K562 (cell line): ENCODE results near the gene R3HDM2. TPM values are rescaled to one million over a fixed set of nuclear protein-coding genes. Genes with fewer than 3 reads are reported as not detected.
A peak's percentile ranks its signal among the peaks of the same experiment; 100 is the strongest.

Experiments used
- ATAC-seq: fragments of 200-7000 bp; cut with Tn5 transposase; 3 replicates; pipeline ENCODE4 v1.9.1; 2020; ENCODE audit warnings: moderate library complexity
- BruUV-seq: library from RNA; stranded (reverse); fragments of 400-500 nt; replicated peaks from 2 replicates; lab custom pipeline; 2021; lab: Mats Ljungman, UMichigan
- CTCF ChIA-PET: fragments of 300-600 bp; formaldehyde crosslinking; extraction: SDS; loops from one replicate; lab custom pipeline; 2021; ENCODE audit warnings: low intra/inter-chr PET ratio; lab: Yijun Ruan, JAX
- POLR2A ChIA-PET: fragments of 300-600, 350-650 bp; sonication (Branson Sonifier 250); formaldehyde crosslinking; extraction: SDS; loops from one replicate; lab custom pipeline; 2021; ENCODE audit warnings: antibody characterized with exemption, inconsistent platforms; lab: Yijun Ruan, JAX
- DNase-seq, 4 experiments: peaks; one replicate each; pipeline versions ENCODE4 v3.0.0 to v3.0.0-alpha.2; 2011 to 2018; ENCODE audit warnings: low spot score in 3 of 4, mixed read lengths in 3 of 4; ENCODE audit errors: extremely low read depth in 1 of 4
- FAIRE-seq: peaks from 2 replicates; lab custom pipeline; 2011; peaks lifted over from hg19 to GRCh38; lab: Jason Lieb, UNC
- H2AFZ ChIP-seq: 2 replicates; pipeline ENCODE4 v1.6.0; 2011; ENCODE audit warnings: low read depth, low read length, control low read depth, inconsistent platforms
- H3K27ac ChIP-seq: fragments of 200-600 bp; 3 replicates; pipeline ENCODE4 v1.8.0; 2011; ENCODE audit warnings: low read depth, mild to moderate bottlenecking, control low read depth, inconsistent platforms, low read length, moderate library complexity, mixed read lengths; ENCODE audit errors: extremely low read depth
- H3K27me3 ChIP-seq, 2 experiments: fragments of 300-600 bp in 1 of 2; 2 replicates in 1 of 2; 3 replicates in 1 of 2; pipeline versions ENCODE4 v1.6.0 to v1.8.0; 2011; ENCODE audit warnings: inconsistent platforms in 2 of 2, low read length in 2 of 2, mild to moderate bottlenecking in 1 of 2, mixed read lengths in 1 of 2, moderate library complexity in 1 of 2; ENCODE audit not compliant: control insufficient read depth in 2 of 2, insufficient read depth in 2 of 2
- H3K36me3 ChIP-seq: fragments of 300-600 bp; 3 replicates; pipeline ENCODE4 v1.8.0; 2011; ENCODE audit warnings: mild to moderate bottlenecking, low read length, inconsistent platforms; ENCODE audit not compliant: control insufficient read depth, insufficient read depth
- H3K4me1 ChIP-seq, 2 experiments: fragments of 200-600 bp in 1 of 2; replicated peaks in 1 of 2; 2 replicates in 1 of 2; 3 replicates in 1 of 2; pipeline versions ENCODE4 v1.5.1 to v1.8.0; 2011; ENCODE audit warnings: inconsistent platforms in 2 of 2, low read length in 2 of 2, mild to moderate bottlenecking in 1 of 2, mixed read lengths in 1 of 2, moderate library complexity in 1 of 2; ENCODE audit not compliant: control insufficient read depth in 2 of 2, insufficient read depth in 2 of 2
- H3K4me2 ChIP-seq: 2 replicates; pipeline ENCODE4 v1.6.1; 2011; ENCODE audit warnings: low read length, control low read depth, inconsistent platforms, mixed read lengths; ENCODE audit not compliant: insufficient read depth
- H3K4me3 ChIP-seq: fragments of 200-600 bp; sonication (generic), shearing (Covaris generic); 2 replicates; pipeline ENCODE4 v1.5.1; 2016; ENCODE audit warnings: control low read depth, inconsistent platforms
- H3K79me2 ChIP-seq: fragments of 200-600 bp; 3 replicates; pipeline ENCODE4 v1.8.0; 2011; ENCODE audit warnings: low read length, inconsistent platforms; ENCODE audit not compliant: control insufficient read depth, insufficient read depth
- H3K9ac ChIP-seq, 2 experiments: 2 replicates each; pipeline versions ENCODE4 v1.6.0 to v1.6.1; 2011; ENCODE audit warnings: low read depth in 2 of 2, low read length in 2 of 2, control low read depth in 1 of 2, inconsistent platforms in 1 of 2, mild to moderate bottlenecking in 1 of 2, mixed read lengths in 1 of 2; ENCODE audit not compliant: insufficient read depth in 1 of 2
- H3K9me1 ChIP-seq: one replicate; pipeline ENCODE4 v1.6.0; 2011; ENCODE audit warnings: inconsistent platforms, mild to moderate bottlenecking, low read length, moderate library complexity; ENCODE audit not compliant: control insufficient read depth, insufficient read depth
- H3K9me3 ChIP-seq: replicated peaks from 2 replicates; pipeline ENCODE4 v1.5.1; 2011; ENCODE audit warnings: low read depth, low read length, inconsistent platforms; ENCODE audit not compliant: control insufficient read depth, insufficient read depth
- H4K20me1 ChIP-seq: replicated peaks from 2 replicates; pipeline ENCODE4 v1.6.1; 2011; ENCODE audit warnings: low read length, inconsistent platforms, mixed read lengths; ENCODE audit not compliant: control insufficient read depth, insufficient read depth
- ATF1 ChIP-seq, 2 experiments: fragments of 450-650 bp in 1 of 2; IDR thresholded peaks; 2 replicates each; pipeline ENCODE4 v1.6.1; 2016; ENCODE audit warnings: missing compliant biosample characterization in 1 of 2, missing genetic modification characterization in 1 of 2
- CHAMP1 ChIP-seq: fragments of 450-650 bp; IDR thresholded peaks from 2 replicates; pipeline ENCODE4 v1.6.1; 2016; ENCODE audit warnings: mild to moderate bottlenecking
- CHD4 ChIP-seq: fragments of 200-600 bp; sonication (generic); IDR thresholded peaks from 3 replicates; pipeline ENCODE4 v1.6.1; 2012; ENCODE audit warnings: low read depth, mild to moderate bottlenecking, mixed read lengths, low read length, inconsistent platforms; ENCODE audit not compliant: insufficient read depth, insufficient replicate concordance, poor library complexity, severe bottlenecking
- DPF2 ChIP-seq: fragments of 450-650 bp; IDR thresholded peaks from 2 replicates; pipeline ENCODE4 v1.6.1; 2016
- HDAC1 ChIP-seq, 2 experiments: fragments of 450-650 bp; IDR thresholded peaks; 2 replicates each; pipeline ENCODE4 v1.6.1; 2016 to 2017; ENCODE audit warnings: inconsistent platforms in 1 of 2, mild to moderate bottlenecking in 1 of 2, moderate library complexity in 1 of 2
- HDGF ChIP-seq: fragments of 450-650 bp; IDR thresholded peaks from 2 replicates; pipeline ENCODE4 v1.6.1; 2016
- ILK ChIP-seq: fragments of 450-650 bp; IDR thresholded peaks from 2 replicates; pipeline ENCODE4 v1.6.1; 2016; ENCODE audit warnings: missing genetic modification characterization, low read depth, mild to moderate bottlenecking, missing compliant biosample characterization, moderate library complexity, borderline replicate concordance
- KAT7 ChIP-seq: sonication (generic); formaldehyde crosslinking; IDR thresholded peaks from 2 replicates; pipeline ENCODE4 v1.8.0; 2022; ENCODE audit warnings: missing genetic modification reagents, mild to moderate bottlenecking, borderline replicate concordance
- NCOR1 ChIP-seq: fragments of 450-650 bp; IDR thresholded peaks from 2 replicates; pipeline ENCODE4 v1.6.1; 2016; ENCODE audit warnings: mild to moderate bottlenecking, moderate library complexity
- PHF8 ChIP-seq: fragments of 200-600 bp; sonication (generic); IDR thresholded peaks from 2 replicates; pipeline ENCODE4 v1.6.1; 2012; ENCODE audit warnings: mixed run types, mild to moderate bottlenecking, inconsistent platforms, low read length, moderate library complexity, borderline replicate concordance
- POLR2H ChIP-seq: IDR thresholded peaks from 2 replicates; pipeline ENCODE4 v1.6.1; 2016; ENCODE audit warnings: missing genetic modification characterization, low read depth, mild to moderate bottlenecking, control low read depth, missing compliant biosample characterization, moderate library complexity
- RAD51 ChIP-seq: fragments of 450-650 bp; IDR thresholded peaks from 2 replicates; pipeline ENCODE4 v1.7.1; 2016; ENCODE audit warnings: low read depth, mild to moderate bottlenecking, borderline replicate concordance
- RBFOX2 ChIP-seq: fragments of 200-400 bp; formaldehyde crosslinking; IDR thresholded peaks from 2 replicates; pipeline ENCODE4 v1.6.1; 2017; ENCODE audit warnings: low read depth, mild to moderate bottlenecking, low read length, moderate library complexity
- RUNX1 ChIP-seq: sonication (generic); IDR thresholded peaks from 2 replicates; pipeline ENCODE4 v1.6.1; 2016; ENCODE audit warnings: antibody characterized with exemption, low read depth
- SAFB2 ChIP-seq: fragments of 200-400 bp; formaldehyde crosslinking; IDR thresholded peaks from 2 replicates; pipeline ENCODE4 v1.6.1; 2018; ENCODE audit warnings: borderline replicate concordance, low read length, low read depth, moderate library complexity; ENCODE audit not compliant: severe bottlenecking
- SMARCA4 ChIP-seq: fragments of 450-650 bp; IDR thresholded peaks from 2 replicates; pipeline ENCODE4 v1.6.1; 2016
- SRSF7 ChIP-seq: fragments of 200-400 bp; formaldehyde crosslinking; optimal IDR thresholded peaks from 2 replicates; pipeline ENCODE3; 2017; ENCODE audit warnings: mild to moderate bottlenecking, low read depth, low read length
- TGIF2 ChIP-seq: sonication (generic); formaldehyde crosslinking; IDR thresholded peaks from 2 replicates; pipeline ENCODE4 v1.8.1; 2022; ENCODE audit warnings: mild to moderate bottlenecking, missing genetic modification reagents, moderate library complexity
- ZNF217 ChIP-seq: sonication (generic); formaldehyde crosslinking; IDR thresholded peaks from 2 replicates; pipeline ENCODE4 v1.8.0; 2022; ENCODE audit warnings: mild to moderate bottlenecking, missing genetic modification reagents
- ZNF354B ChIP-seq: fragments of 250-450 bp; sonication (Bioruptor Pico); IDR thresholded peaks from 2 replicates; pipeline ENCODE4 v1.4.0; 2020
- ZNF384 ChIP-seq: IDR thresholded peaks from 2 replicates; pipeline ENCODE4 v1.6.1; 2012; ENCODE audit warnings: low read depth, low read length, improper control_type of control experiment
- ZNF766 ChIP-seq: fragments of 200-800 bp; sonication (Bioruptor generic); conservative IDR thresholded peaks from 2 replicates; pipeline ENCODE4 v1.6.1; 2016; ENCODE audit warnings: missing genetic modification characterization, missing compliant biosample characterization
- WGBS: fragments of 100-300 bp; shearing (Covaris generic); methylation state at CpG from one replicate; pipeline ENCODE4 v1.1.6; 2016; ENCODE audit warnings: low coverage, mixed read lengths; ENCODE audit not compliant: insufficient coverage; ENCODE audit errors: missing lambda C conversion rate; 5-methylcytosine and 5-hydroxymethylcytosine counted together
- in situ Hi-C: fragments of 300-500 bp; cut with MboI; formaldehyde crosslinking; loops from 4 replicates; pipeline ENCODE4 v1.15.0; 2018; ENCODE audit warnings: inconsistent platforms, mixed read lengths
- intact Hi-C: fragments of 100-400 bp; cut with micrococcal nuclease; formaldehyde crosslinking; loops from 2 replicates; pipeline ENCODE4 v1.14.2; 2022
- polyA plus RNA-seq, 8 experiments: library from polyadenylated mRNA; depleted of rRNA in 4 of 8; stranded (reverse) in 5 of 8; unstranded in 3 of 8; fragments of >200 nt; fragmentation: Nextera tagmentation in 2 of 8; fragmentation: Illumina TruSeq in 1 of 8; extraction: Ambion mirVana in 2 of 8; extraction: Trizol in 1 of 8; gene quantifications; 2 replicates each; pipeline versions ENCODE4 v1.2.1 to v1.2.3, GENCODE V29; 2011 to 2014; ENCODE audit warnings: inconsistent platforms in 1 of 8, missing spikeins in 1 of 8
- total RNA-seq, 7 experiments: library from RNA; depleted of rRNA in 6 of 7; stranded (reverse); fragments of >200 nt in 6 of 7; fragmentation: Illumina TruSeq in 2 of 7; extraction: Trizol in 2 of 7; gene quantifications; 2 replicates each; pipeline versions ENCODE4 v1.2.1 to v1.2.3, GENCODE V29; 2011 to 2021; ENCODE audit warnings: low replicate concordance in 1 of 7

The R3HDM2 gene
- total and polyA plus RNA-seq, 9 of the 15 experiments (the other 6 are each of a cell fraction or from before 2014, with no cell fraction given) = 3.3 to 18.8 (median 9.0) TPM

- ChIA-PET CTCF (no interaction called here), POLR2A (interaction anchor here (0.6 to 3.1 kb wide), 14 partner anchors 9 to 199 kb away, joined by 3 to 9 read pairs (median 4); partner anchors contain the start of gene DDIT3)
- FAIRE-seq = peak; percentile 29
- peak in 1 of 4 experiments; percentile 53 for DNase-seq
- peak overlapping the region; percentile 98 for H3K27ac ChIP-seq
- no peaks in the 10 kb centered on the region for H3K36me3 ChIP-seq
- 9% methylated on average over 9 of the region's 9 CpGs for WGBS
- in situ Hi-C loops (no loop called here), intact Hi-C loops (loop anchor here (2.0 kb wide), 1 partner anchor 25 kb away; the partner anchor contains the start of gene INHBE)
- peaks cover 31% of the 10 kb centered on the region for H3K79me2 ChIP-seq
- peak overlapping the region; percentile 94 for H3K4me2 ChIP-seq
- H2AFZ ChIP-seq = peak overlapping the region; percentile 86
- H3K4me1 ChIP-seq = peaks cover 12 to 14% of the 10 kb centered on the region in 2 experiments; a peak in 3 of 5 replicates
- no peaks in the 10 kb centered on the region for H4K20me1 ChIP-seq
- peak overlapping the region; percentile 59 for H3K4me3 ChIP-seq
- TSS peak; percentile 88 for BruUV-seq
- H3K9me1 ChIP-seq = no peaks in the 10 kb centered on the region
- peak; percentile 4; the same call in 1 of the 3 replicates for ATAC-seq
- H3K9me3 ChIP-seq = no peaks in the 10 kb centered on the region
- H3K9ac ChIP-seq = peak overlapping the region; percentile 93 to 94
- H3K27me3 ChIP-seq = no peaks in the 10 kb centered on the region
- TF ChIP-seq CHD4 (no peak), ZNF384 (no peak), ZNF766 (no peak), PHF8 (no peak), RAD51 (peak; percentile 19; the same call in 1 of the 2 replicates), HDGF (no peak), TGIF2 (CRISPR knock-in tag) (no peak), DPF2 (peak; percentile 35; the same call in 1 of the 2 replicates), SRSF7 (no peak), SMARCA4 (peak; percentile 39; the same call in 1 of the 2 replicates), NCOR1 (0 out of 2 replicates have a peak, but pooled peaks have one; percentile 25), SAFB2 (no peak), RBFOX2 (0 out of 2 replicates have a peak, but pooled peaks have one; percentile 7), ZNF217 (CRISPR knock-in tag) (no peak), HDAC1 (IDR thresholded peaks at IDR 0.05) (peak in 1 of 2 experiments; percentile 54; a peak in 1 of 4 replicates), ZNF354B (CRISPR knock-in tag) (no peak), RUNX1 (no peak), POLR2H (tag) (no peak), ILK (tag) (no peak), ATF1 (CRISPR knock-in tag; IDR thresholded peaks at IDR 0.05) (no peak), ATF1 (tag; IDR thresholded peaks at IDR 0.05) (no peak), KAT7 (CRISPR knock-in tag) (no peak), CHAMP1 (no peak)
Measured at GRCh38 chr12:57429473-57430111, 1.3 kb downstream of the R3HDM2 start.
